ENCODE data around the gene LILRB5.
"Not testable (repeated sequence)": the region's sequence is repeated elsewhere in the genome, so short reads cannot be mapped to it uniquely, and the experiment has no call there.

The LILRB5 gene

DNA sequence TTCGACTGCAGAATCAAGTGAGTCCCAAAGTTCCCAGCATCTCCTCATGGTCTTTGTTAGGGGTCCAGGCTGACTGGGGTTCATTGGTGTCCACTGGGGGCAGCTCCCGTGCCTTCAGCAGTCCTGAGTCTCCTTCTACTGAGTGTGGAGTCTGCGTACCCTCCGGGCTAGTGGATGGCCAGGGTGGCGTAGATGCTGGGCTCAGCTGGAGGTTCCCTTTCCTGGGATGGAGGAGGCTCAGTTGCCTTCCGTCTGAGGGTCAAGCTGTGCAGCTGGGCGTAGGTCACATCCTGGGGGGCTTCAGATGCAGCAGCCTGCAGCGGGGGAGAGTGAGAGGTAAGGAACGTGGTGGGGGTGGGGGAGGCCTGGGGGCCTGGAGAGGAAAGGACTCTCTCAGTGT, 17.4 kb upstream of the LILRB5 start:
- DNase-seq: not testable (repeated sequence)

- no peak for DNase-seq
These were observed 16.7 kb upstream of the LILRB5 start for GRCh38 chr19:54273821-54274220.

DNA sequence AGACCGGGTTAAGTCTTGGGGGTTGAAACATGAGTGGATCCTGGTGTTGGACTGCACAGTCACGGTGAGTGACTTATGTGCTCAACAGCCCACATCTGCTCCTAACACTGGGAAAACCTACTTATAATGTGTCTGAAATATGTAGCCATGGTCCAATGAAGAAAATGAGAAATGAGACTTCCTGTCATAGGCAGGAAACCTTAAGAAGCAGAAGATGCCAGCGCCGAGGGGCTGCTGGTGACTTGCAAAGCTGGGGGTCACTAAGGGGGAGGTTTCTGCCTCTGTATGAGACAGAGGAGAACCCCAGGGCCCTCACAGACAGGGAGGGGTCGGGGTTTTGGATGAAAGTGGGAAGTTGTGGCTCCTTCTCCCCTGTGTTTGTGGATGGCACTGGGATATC, 15.1 kb upstream of the LILRB5 start:
- not testable (repeated sequence) for DNase-seq

- not testable (repeated sequence) for DNase-seq
These were observed 14.5 kb upstream of the LILRB5 start for GRCh38 chr19:54271587-54271986.

GRCh38 chr19:54271106-54271505, 14.0 kb upstream of the LILRB5 start:
- no peak for DNase-seq

DNA sequence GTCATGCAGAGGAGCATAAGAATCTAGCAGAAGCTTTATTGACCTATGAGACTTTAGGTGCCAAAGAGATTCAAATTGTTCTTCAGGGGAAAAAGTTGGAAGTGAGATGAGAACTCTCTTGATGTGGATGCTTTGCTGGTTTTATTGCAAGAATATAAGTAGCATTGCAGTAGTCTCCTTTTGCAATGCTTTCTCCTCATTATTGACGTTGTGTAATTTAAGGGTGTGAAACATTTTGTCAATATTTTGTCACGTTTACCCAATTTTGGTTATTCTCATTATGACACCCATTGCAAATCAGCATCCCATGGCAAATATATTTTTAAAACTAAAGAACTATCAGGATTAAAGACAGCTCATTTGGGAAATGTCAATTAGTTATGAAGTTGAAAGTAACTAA, 11.9 kb upstream of the LILRB5 start:
- no peak for DNase-seq

GRCh38 chr19:54266133-54266532, 9.1 kb upstream of the LILRB5 start:
- no peak for DNase-seq

GRCh38 chr19:54262470-54262869, 5.4 kb upstream of the LILRB5 start:
- DNase-seq: no peak

- no peak for DNase-seq
These were observed 5.0 kb upstream of the LILRB5 start for GRCh38 chr19:54262066-54262465.

GRCh38 chr19:54256250-54257115, 590 bp downstream of the LILRB5 start:
- DNase-seq: no peak

GRCh38 chr19:54255105-54255775, 1.8 kb downstream of the LILRB5 start:
- no peak for DNase-seq

DNA sequence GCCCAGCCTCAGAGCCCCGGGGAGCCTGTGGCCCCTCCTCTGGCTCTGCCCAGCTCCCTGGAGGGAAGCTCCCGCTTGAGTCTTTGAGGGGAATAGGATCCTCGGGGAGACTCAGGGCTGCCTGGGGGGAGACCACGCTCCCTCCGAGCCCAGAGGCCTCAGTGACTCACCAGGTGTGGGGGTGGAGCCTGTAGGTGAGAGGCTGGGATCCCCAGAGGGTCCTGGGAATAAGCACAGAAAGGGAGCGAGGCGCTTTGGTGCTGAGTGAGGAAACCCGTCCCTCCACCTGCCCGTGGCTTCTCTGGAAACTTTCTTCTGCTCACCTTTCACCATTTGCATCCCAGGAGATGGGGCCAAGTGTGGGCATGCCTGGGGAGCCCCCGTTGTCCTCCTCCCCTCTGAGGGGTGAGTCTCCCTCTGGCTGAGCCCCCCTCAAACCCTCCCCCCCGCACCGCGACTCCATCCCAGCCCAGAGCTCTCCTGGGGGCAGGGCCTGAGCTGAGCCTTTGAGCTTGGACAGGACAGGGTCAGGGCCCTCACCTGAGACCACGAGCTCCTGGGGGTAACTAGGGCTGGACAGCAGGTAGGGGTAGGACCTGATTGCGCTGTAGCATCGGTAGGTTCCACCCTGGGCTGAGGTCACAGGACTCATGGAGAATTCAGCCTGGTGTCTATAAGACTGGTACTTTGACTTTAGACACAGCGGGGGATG, 2.7 kb downstream of the LILRB5 start:
- DNase-seq: no peak

- no peak for DNase-seq
These were observed 3.5 kb downstream of the LILRB5 start for GRCh38 chr19:54253331-54254194.

DNA sequence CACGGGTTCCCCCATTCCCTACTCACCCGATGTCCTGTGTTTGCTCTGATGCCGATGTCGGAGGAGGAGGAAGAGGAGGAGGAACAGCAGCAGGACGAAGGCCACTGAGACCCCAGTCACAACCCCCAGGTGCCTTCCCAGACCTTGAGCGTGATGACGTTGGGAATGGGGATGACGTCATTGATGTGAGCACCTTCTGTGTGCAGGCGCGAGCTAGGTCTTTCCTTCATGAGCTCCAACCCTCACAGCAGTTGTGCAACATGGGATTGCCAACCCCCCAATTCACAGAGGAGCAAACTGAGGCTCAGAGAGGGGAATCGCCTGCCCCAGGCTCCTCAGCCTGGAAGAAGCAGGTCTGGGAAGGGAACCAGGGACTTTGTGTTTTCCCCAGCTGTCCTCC, 4.2 kb downstream of the LILRB5 start:
- DNase-seq: no peak

- DNase-seq: no peak
These were observed 4.8 kb downstream of the LILRB5 start for GRCh38 chr19:54252243-54252642.

DNA sequence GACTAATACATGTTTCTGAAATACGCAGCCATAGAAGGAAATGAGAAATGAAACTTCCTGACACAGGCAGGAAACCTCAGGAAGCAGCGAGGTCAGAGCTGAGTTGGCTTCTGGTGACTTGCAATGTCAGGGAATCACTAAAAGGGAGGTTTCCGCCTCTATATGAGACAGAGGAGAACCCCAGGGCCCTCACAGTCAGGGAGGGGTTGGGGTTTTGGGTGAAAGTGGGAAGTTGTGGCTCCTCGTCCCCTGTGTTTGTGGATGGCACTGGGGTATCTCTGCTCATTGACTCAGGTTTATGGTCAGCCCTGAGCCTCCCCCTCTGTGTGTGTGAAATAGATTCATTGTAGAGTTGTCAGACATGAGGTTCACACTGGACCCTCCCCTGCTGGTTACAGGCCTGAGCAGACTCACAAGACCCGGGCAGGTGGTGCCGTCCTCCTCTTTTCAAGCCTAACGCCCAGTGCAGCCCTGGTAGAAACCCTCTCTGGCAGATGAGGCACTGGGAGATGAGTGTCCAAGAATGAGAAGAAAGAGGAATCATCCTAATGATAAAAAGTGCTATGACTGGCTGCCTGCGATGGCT, 9.0 kb downstream of the LILRB5 start:
- DNase-seq: no peak

- no peak for DNase-seq
These were observed 9.8 kb downstream of the LILRB5 start for GRCh38 chr19:54247106-54247930.

DNA sequence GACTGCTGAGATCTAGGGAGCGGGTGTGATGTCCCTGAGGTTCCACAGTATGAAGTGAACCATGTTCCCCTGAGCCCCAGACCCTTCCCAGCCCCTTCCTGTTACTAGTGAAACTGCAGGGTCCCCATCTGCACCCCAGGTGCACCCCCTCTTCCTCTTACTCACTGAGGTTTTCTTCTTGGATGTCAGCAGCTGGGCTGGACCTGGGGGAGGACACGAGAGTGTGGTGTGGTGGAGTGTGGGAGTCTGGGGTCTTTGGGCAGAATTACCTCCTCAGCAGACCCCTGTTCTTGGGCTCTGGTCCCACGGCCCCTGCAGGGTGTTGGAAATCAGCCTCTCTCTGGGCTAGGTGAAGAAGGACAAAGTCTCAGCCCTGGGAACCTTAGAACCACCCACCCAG, 11.1 kb downstream of the LILRB5 start:
- DNase-seq: no peak

DNA sequence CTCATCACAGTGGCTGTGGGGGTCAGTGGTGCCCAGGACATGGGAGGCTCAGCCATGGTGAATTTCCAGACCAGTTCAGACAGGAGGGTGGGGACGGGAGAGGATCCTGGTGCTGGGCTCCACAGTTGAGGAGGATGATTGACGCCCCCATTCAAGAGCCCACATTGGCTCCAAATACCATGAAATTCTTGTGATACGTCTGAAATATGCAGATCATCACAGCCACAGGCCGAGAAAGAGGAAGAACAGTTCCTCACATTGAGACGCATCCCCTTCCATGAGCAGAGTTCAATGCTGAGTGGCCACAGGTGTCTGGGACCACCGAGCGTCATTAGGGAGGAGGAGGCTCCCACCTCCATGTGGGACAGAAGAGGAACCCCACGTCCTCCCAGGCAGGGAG, 13.3 kb downstream of the LILRB5 start:
- DNase-seq: not testable (repeated sequence)

DNA sequence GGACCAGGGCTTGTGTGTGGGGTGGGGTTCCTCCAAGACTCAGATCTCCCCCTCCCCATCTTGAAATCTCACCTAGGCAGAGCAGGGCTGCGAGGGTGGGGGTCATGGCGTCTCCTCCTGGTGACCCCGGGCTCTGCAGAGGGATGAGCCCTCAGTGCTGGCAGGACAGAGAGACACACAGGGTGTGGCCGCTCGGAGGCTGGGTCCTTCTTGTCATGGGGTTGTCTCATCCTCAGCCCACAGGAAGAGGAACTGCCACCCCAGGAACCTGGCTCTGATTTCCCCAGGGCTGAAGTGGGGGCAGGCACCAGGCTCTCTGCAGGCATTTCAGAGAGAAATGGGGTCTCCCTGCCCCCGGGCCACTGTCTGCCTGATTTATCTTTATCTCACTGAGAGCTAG, 14.4 kb downstream of the LILRB5 start, which contains the start of gene LILRA6:
Gene LILRA6, minus strand, starts transcription at position 145 of the 400 bp plus-strand sequence.
- not testable (repeated sequence) for DNase-seq

GRCh38 chr19:54242234-54242633, 14.8 kb downstream of the LILRB5 start:
- DNase-seq: not testable (repeated sequence)

All from NCI-H187 treated with DMSO at 0.1 percent for 48 hours (cell line).